Peyer's patch (tissue), 4 donors: ENCODE results near the gene CTTNBP2NL.

Source experiments
- POLR2A ChIP-seq, 2 donors: fragments of 450-650 bp; IDR thresholded peaks; one replicate each; pipeline ENCODE4 v1.5.1; 2017; ENCODE audit warnings: antibody characterized with exemption in 2 of 2, mild to moderate bottlenecking in 2 of 2, moderate library complexity in 2 of 2
- TF ChIP-seq, protein P1 (sequence below), 6 experiments: fragments of 450-650 bp in 4 of 6; fragments of 200-600 bp in 2 of 6; sonication (generic) in 1 of 6; IDR thresholded peaks; one replicate each; pipeline ENCODE4 v1.5.1; 2017 to 2019; ENCODE audit warnings: antibody characterized with exemption in 6 of 6, mild to moderate bottlenecking in 3 of 6, moderate library complexity in 1 of 6

DNA sequence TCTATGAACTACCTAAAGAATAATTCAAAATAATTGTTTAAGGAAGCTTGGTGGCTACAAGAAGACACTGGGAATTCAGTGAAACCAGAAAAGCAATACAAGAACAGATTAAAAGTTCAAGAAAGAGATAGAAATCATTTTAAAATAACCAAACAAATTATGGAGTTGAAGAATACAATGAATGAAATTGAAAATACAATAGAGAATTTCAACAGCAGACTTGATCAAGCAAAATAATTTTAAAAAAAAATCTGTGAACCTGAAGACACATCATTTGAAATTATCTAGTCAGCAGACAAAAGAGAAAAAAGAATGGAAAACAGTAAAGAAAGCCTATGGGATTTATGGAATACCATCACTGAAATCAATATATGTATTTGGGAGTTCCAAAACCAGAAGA lies 81.5 kb downstream of the CTTNBP2NL start:
- TF ChIP-seq, protein P1, sequence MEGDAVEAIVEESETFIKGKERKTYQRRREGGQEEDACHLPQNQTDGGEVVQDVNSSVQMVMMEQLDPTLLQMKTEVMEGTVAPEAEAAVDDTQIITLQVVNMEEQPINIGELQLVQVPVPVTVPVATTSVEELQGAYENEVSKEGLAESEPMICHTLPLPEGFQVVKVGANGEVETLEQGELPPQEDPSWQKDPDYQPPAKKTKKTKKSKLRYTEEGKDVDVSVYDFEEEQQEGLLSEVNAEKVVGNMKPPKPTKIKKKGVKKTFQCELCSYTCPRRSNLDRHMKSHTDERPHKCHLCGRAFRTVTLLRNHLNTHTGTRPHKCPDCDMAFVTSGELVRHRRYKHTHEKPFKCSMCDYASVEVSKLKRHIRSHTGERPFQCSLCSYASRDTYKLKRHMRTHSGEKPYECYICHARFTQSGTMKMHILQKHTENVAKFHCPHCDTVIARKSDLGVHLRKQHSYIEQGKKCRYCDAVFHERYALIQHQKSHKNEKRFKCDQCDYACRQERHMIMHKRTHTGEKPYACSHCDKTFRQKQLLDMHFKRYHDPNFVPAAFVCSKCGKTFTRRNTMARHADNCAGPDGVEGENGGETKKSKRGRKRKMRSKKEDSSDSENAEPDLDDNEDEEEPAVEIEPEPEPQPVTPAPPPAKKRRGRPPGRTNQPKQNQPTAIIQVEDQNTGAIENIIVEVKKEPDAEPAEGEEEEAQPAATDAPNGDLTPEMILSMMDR (IDR thresholded peaks at IDR 0.05), result no peak
- TF ChIP-seq POLR2A (IDR thresholded peaks at IDR 0.05), result no peak
